ENCODE results near the gene FSIP1.
A peak's percentile ranks its signal among the peaks of the same experiment; 100 is the strongest.

Gene FSIP1

GRCh38 chr15:39582286-39582976, 200.2 kb downstream of the FSIP1 start:
- no peak for DNase-seq (ENCODE audit: low read depth)

- DNase-seq (ENCODE audit: low read depth), result no peak
Observed at GRCh38 chr15:39581793-39582285, 200.8 kb downstream of the FSIP1 start.

DNA sequence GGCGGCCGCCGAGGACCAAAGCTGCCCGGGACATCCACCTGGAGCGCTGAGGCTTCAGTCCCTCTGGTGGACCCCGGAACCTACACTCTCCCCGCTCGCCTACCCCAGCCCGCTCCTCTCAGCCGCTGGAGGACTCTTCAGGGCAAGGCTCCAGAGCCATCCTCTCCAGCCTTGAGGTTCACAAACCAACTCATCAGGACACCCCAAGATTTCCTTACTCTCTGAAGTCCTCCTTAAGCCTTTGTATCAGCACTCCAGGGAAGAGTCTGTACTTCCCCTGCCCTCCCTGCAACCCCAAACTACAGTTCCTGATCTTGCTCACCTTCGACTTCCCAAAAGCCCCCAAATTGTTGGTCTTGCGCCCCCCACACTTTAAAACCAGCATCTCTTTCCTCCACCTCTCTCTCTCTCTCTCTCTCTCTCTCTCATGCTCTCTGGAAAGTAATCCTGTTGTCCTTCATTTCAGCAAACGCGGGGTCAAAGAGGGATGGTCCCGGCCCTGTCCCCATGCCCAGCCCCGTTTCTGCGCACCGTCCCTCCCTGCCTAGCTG, 201.3 kb downstream of the FSIP1 start:
- DNase-seq (ENCODE audit: low read depth), result no peak

DNA sequence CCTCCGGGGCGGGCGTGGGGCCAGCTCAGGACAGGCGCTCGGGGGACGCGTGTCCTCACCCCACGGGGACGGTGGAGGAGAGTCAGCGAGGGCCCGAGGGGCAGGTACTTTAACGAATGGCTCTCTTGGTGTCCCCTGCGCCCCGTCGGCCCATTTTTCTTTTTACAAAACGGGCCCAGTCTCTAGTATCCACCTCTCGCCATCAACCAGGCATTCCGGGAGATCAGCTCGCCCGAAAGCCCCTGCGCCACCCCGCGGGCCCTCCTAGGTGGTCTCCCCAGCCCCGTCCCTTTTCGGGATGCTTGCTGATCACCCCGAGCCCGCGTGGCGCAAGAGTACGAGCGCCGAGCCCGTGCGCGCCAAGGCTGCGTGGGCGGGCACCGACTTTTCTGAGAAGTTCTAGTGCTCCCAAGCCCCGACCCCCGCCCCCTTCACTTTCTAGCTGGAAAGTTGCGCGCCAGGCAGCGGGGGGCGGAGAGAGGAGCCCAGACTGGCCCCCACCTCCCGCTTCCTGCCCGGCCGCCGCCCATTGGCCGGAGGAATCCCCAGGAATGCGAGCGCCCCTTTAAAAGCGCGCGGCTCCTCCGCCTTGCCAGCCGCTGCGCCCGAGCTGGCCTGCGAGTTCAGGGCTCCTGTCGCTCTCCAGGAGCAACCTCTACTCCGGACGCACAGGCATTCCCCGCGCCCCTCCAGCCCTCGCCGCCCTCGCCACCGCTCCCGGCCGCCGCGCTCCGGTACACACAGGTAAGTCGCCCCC, 202.0 kb downstream of the FSIP1 start, which contains the start of gene THBS1:
THBS1 (plus strand) TSS at position 595 of the 757 bp plus-strand sequence. CDS start 779 bp downstream, outside the sequence.
- peak; percentile 67 for DNase-seq (ENCODE audit: low read depth)

- peak; percentile 47 for DNase-seq (ENCODE audit: low read depth)
Observed at GRCh38 chr15:39580117-39580484, 202.5 kb downstream of the FSIP1 start.

DNA sequence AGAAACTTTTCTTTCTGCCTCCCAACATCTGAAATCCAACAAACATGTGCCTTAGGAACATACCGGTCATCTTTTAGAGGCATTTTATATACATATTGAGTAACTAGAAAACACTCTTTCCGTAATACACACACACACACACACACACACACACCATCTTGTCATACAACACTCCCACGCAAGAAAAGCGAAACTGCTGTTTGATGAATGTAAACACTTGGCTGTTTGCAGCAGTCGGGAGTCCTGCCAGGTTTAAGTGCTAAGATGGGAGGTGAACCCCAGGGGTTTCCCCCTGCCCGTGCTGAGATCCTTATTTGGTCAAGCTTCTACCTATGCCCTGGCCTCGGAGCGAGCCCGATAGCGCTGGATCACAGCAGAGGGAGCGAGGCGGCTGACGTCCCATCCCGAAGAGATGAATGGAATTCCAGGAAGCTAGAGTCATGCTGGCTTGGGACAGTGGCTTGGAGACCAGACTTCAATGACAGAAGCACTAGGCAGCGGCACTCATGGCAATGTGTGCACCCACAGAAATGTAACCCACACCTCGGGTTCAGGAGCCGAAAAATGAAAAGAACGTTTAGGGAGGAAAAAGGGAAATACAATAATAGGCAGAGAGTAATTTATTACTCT, 203.0 kb downstream of the FSIP1 start:
- DNase-seq (ENCODE audit: low read depth), result no peak

- DNase-seq (ENCODE audit: low read depth), result no peak
Observed at GRCh38 chr15:39578851-39579486, 203.7 kb downstream of the FSIP1 start.

DNA sequence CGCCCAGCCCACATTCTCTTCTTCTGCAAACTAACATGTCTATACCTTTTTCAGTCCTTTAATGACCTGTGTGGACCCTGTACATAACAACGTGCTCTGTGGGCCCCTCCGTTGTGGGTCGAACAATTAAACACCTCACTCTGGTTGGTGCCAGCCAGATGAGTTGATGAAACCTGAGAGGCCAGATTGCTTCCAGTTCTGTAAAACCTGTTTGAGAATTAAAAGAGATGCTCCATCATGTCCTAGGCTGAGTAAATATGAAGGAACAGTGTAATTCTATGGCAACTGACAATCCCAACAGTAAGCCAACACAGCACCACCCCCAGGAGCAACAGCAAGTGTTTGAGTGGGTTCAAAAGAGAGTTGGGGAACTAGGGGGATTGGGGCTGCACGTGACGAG, 207.5 kb downstream of the FSIP1 start:
- DNase-seq (ENCODE audit: low read depth), result no peak

GRCh38 chr15:39574427-39574826, 208.2 kb downstream of the FSIP1 start:
- no peak for DNase-seq (ENCODE audit: low read depth)

GRCh38 chr15:39573844-39574243, 208.8 kb downstream of the FSIP1 start:
- no peak for DNase-seq (ENCODE audit: low read depth)

DNA sequence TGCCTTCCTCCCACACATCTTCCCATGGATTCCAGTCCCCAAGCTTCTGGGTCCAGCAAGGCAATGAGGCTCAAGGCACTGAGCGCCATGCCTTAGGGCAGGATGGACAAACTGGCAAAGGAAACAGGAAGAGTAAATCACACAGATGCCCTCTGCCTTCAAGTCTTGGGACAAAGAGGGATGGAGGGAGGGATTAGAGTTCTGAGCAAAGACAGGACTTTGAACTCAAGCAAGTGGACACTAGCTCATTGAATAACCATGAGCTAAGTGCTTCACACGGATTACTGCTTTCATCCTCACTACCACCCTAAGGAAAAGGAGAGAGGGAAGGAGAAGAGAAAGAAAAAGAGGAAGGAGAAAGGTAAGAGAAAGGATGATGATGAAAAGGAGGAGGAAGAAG, 209.4 kb downstream of the FSIP1 start:
- no peak for DNase-seq (ENCODE audit: low read depth)

DNA sequence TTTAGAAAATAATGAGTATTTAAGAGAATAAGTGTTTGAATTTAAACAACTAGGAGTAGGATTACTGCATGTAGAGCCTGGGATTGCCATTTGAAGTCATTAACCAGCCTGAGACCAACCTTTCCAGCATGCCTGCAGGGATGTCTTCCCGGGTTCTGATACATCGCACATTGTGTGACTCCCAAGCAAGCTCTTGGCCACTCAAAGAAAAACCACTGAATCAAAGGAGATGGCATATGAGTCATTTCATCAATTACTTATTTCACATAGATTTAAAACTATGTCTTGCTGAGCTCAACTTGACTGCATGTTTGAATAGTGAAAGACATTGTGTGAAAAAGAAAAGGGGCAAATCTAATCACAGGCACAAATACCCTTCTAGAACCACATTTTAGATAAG, 216.8 kb downstream of the FSIP1 start:
- no peak for DNase-seq (ENCODE audit: low read depth)

DNA sequence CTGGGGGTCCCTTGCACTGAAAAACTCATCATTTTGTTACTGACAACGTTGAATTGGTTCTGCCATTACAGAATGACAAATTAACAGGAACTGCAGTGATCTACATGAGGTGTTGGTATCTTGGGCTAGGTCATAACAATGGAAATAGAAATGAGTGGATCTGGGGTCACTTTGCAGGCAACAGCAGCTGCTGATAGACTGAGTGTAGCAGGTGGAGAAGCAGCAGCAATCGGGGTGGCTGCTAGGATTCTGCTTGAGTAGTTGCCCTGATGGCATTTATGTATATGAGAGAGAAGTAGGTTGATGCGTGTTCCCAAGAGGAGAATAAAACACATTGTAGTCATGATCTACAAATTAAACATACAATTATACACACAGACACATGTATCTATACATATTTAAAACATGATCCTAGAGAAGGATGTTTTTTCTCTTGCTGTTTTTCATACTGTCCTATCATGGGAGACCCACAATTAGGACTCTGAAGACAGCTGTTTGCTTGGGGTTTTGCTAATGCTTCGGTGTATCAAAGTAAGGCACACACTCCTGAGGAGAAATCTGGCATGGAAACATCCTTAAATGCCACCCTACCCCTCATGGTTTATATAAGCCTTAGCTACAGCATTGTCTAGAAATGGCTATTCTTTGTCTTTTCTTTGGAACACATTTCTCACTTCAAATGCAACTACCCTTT, 217.5 kb downstream of the FSIP1 start:
- DNase-seq (ENCODE audit: low read depth), result no peak

GRCh38 chr15:39558421-39558820, 224.2 kb downstream of the FSIP1 start:
- DNase-seq (ENCODE audit: low read depth), result no peak

DNA sequence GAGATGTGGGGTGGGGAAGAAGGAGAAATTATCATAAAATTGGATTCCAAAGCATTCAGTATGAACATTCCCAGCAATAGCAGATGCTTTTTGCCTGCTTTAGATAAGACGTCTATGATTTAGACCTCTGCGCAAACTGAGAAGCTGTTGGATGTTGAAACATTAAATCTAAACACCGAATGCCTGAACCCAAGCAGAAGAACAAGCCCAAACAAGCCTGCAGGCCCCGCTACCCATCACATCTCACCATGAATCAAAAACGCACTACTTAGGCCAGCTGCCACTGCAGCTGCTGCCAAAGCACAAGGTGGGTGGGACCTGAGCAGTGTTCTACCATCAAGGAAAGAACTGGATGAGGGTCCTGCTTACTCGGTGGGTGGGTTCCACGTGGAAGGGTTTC, 226.2 kb downstream of the FSIP1 start:
- DNase-seq (ENCODE audit: low read depth), result no peak

- no peak for DNase-seq (ENCODE audit: low read depth)
Observed at GRCh38 chr15:39555885-39556284, 226.8 kb downstream of the FSIP1 start.

GRCh38 chr15:39554746-39555387, 227.8 kb downstream of the FSIP1 start:
- no peak for DNase-seq (ENCODE audit: low read depth)

DNA sequence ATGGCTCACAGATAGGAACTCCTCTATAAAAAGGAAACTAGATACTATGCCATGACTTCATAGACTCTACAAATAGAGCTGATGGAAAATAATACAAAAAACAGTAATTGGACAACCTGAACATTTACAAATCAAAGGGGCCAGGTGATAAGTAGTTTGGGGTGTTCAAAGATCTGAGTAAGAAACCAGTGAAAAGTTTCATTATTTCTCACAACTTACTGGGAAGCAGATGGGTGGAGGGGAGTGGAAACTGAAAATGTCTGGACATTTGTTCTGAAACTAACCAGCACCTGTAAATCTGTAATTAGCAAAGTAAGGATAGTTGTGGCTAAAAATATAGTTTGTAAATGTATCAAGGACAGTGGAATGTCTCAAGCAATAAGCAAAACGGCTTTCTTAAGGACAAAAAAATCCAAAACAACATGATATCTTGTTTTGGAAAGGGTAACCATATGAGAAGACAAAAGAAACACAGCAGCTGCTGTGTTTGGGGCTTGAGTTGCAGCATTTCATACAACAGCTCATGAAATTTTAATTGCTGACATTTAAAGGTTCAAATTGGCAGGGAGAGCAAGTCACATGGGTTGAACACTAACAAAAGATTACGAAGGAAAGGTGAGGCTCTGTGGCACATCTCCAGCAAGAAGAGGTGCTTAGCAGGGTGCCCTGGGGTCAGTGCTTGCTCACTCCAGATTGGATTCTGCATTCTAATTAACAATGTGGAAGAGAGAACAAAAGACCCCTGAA, 228.5 kb downstream of the FSIP1 start:
- no peak for DNase-seq (ENCODE audit: low read depth)

DNA sequence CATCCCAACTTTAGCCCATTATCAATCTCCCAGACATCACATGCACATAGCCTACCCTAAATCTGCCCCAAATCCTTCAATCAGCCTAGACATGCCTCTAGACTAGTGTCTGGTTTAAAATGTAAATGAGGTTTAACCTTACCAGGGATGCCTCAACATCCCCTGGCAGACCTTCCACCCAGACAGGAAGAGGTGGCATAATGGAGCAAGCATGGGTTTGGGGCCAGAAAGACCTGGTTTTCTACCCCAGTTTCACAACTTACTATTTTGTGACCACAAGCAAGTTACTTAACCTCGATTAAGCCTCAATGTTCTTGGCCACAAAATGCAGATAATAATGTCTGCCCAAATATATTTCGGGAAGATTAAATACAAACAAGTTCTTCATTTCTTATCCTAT, 230.1 kb downstream of the FSIP1 start:
- DNase-seq (ENCODE audit: low read depth), result no peak

- DNase-seq (ENCODE audit: low read depth), result no peak
Observed at GRCh38 chr15:39551476-39551875, 231.2 kb downstream of the FSIP1 start.
